Mesothelial cell of epicardium (in vitro differentiated cells): ENCODE results near the gene FPR2. TPM values are rescaled to one million over a fixed set of nuclear protein-coding genes. Genes with fewer than 3 reads are reported as not detected.

Experiments used
- DNase-seq, 2 experiments: peaks; one replicate each; pipeline ENCODE4 v3.0.0; 2021; ENCODE audit warnings: low spot score in 2 of 2; ENCODE audit not compliant: unreplicated experiment in 2 of 2
- H3K27ac Mint-ChIP-seq: 2 replicates; pipeline ENCODE4 v1.8.0; 2021; ENCODE audit warnings: mixed read lengths
- H3K27me3 Mint-ChIP-seq: 2 replicates; pipeline ENCODE4 v1.8.0; 2021; ENCODE audit warnings: low read depth, mixed read lengths
- H3K36me3 Mint-ChIP-seq: 2 replicates; pipeline ENCODE4 v1.8.0; 2021; ENCODE audit warnings: mixed read lengths
- H3K4me1 Mint-ChIP-seq: 2 replicates; pipeline ENCODE4 v1.8.0; 2021; ENCODE audit warnings: mixed read lengths
- H3K4me3 Mint-ChIP-seq: 2 replicates; pipeline ENCODE4 v1.8.0; 2021; ENCODE audit warnings: mild to moderate bottlenecking, moderate library complexity, mixed read lengths
- H3K9me3 Mint-ChIP-seq: 2 replicates; pipeline ENCODE4 v1.8.0; 2021; ENCODE audit warnings: mixed read lengths
- total RNA-seq: library from RNA; stranded (reverse); gene quantifications from 3 replicates; pipeline ENCODE4 v1.2.1, GENCODE V29; 2021
- TF ChIP-seq, protein P1 (sequence below): fragments of 200-600 bp; sonication (generic); IDR thresholded peaks from one replicate; pipeline ENCODE4 v1.5.0; 2021; ENCODE audit warnings: antibody characterized with exemption; ENCODE audit not compliant: unreplicated experiment

Gene FPR2
- total RNA-seq, 1 donor from 2014 or later, result not detected

DNA sequence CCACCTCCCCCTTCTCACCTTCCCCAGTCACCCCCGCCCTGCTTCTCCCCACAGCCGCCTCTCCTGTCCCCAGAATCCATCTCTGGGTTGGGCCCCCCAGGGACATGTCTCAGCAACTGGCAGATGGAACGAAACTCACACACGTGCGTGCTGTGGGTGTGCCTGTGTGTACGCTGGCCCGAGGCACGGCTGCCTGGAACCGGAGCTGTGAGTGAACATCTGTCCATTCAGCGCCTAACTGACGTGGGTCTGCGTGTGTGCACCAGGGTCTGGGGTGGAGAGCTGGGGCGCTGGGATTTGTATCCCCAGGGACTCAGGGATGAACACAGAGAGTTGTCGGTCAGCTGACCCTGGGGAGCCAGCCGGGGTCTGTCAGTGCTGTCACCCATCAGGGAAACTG, 36.4 kb upstream of the FPR2 start:
- Mint-ChIP-seq H3K4me1 (peaks cover 8% of the 10 kb centered on the region), H3K36me3 (no peaks in the 10 kb centered on the region), H3K27me3 (peaks cover 54% of the 10 kb centered on the region), H3K9me3 (peaks cover 4% of the 10 kb centered on the region), H3K4me3 (no peak overlapping the region), H3K27ac (peak overlapping the region; percentile 34)
- TF ChIP-seq, protein P1, sequence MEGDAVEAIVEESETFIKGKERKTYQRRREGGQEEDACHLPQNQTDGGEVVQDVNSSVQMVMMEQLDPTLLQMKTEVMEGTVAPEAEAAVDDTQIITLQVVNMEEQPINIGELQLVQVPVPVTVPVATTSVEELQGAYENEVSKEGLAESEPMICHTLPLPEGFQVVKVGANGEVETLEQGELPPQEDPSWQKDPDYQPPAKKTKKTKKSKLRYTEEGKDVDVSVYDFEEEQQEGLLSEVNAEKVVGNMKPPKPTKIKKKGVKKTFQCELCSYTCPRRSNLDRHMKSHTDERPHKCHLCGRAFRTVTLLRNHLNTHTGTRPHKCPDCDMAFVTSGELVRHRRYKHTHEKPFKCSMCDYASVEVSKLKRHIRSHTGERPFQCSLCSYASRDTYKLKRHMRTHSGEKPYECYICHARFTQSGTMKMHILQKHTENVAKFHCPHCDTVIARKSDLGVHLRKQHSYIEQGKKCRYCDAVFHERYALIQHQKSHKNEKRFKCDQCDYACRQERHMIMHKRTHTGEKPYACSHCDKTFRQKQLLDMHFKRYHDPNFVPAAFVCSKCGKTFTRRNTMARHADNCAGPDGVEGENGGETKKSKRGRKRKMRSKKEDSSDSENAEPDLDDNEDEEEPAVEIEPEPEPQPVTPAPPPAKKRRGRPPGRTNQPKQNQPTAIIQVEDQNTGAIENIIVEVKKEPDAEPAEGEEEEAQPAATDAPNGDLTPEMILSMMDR, result no peak
- no peak for DNase-seq

DNA sequence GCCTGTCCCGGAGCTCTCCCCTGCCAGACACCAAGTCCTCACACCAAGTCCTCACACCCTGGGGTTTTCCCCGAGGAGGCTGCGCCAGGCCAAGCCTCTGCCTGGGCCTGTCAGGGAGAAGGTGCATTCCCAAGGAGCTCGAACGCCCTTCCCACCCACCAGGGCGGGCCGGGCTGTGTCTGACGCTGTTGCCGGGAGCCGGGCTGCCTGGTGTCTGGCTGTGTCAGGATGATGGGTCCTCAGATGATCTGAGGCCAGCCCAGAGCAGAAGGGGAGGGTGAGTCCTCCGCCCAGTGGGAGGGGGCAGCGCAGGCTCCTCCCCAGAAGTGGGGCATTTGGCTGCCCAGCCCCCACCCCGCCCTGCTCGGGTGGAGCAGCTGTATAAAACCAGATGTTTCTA, 34.9 kb upstream of the FPR2 start:
- Mint-ChIP-seq H3K27ac (peak overlapping the region; percentile 94), H3K4me3 (no peak overlapping the region), H3K36me3 (no peaks in the 10 kb centered on the region), H3K4me1 (peaks cover 8% of the 10 kb centered on the region), H3K9me3 (peaks cover 9% of the 10 kb centered on the region), H3K27me3 (peaks cover 40% of the 10 kb centered on the region)
- DNase-seq, result peak in 1 of 2 experiments; percentile 64
- TF ChIP-seq, protein P1, result no peak

DNA sequence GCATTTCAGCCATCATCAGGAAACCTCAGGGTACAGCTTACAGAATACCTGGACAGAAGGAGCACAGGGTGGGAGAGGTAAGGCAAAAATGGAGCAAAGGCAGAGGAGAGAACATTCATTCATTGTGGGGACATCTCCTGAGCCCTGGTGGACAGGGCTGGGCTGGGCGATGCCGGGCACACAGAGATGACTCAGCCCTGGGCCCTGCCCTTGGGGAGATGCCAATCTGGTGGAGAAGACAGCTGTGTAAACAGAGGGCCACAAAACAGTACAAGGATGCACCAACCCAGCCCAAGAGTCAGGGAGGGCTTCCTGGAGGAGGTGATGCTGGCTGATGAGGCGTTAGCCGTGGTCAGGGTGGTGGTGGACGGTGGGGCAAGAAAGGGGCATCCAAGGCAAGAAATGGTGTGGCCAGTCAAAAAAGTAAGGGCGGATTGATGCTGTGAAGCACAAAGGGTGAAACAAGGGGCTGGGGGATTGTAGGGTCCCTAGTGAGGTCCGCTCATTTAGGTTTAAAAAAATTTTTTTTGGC, 33.6 kb upstream of the FPR2 start:
- Mint-ChIP-seq H3K4me3 (no peak overlapping the region), H3K27ac (peak overlapping the region; percentile 9), H3K9me3 (peaks cover 17% of the 10 kb centered on the region), H3K36me3 (peaks cover 2% of the 10 kb centered on the region), H3K4me1 (peaks cover 8% of the 10 kb centered on the region), H3K27me3 (peaks cover 31% of the 10 kb centered on the region)
- TF ChIP-seq, protein P1, result no peak
- no peak for DNase-seq

DNA sequence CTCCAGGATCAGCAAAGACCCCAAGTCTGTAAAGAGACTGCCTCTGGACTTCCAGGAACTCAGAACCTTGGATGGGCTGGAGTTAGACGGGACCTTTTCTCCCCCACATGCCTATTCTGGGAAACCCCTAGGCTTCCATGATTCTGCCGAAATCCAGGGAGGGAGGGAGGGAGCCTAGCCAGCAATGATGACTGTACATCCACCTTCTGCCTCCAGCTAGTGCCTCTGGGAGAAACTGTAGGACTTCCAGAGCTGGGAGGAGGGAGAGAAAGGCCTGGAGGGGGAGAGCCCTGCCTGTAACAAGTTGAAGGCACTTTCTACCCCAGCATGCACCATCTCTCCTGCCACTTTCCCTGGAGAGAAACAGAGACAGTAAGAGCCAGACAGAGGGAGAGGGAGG, 31.2 kb upstream of the FPR2 start:
- H3K27ac Mint-ChIP-seq, result no peak overlapping the region
- H3K27me3 Mint-ChIP-seq, result peaks cover 10% of the 10 kb centered on the region
- TF ChIP-seq, protein P1, result no peak
- peaks cover 2% of the 10 kb centered on the region for H3K36me3 Mint-ChIP-seq
- H3K9me3 Mint-ChIP-seq, result peaks cover 17% of the 10 kb centered on the region
- H3K4me1 Mint-ChIP-seq, result peaks cover 10% of the 10 kb centered on the region
- no peak overlapping the region for H3K4me3 Mint-ChIP-seq
- DNase-seq, result no peak

DNA sequence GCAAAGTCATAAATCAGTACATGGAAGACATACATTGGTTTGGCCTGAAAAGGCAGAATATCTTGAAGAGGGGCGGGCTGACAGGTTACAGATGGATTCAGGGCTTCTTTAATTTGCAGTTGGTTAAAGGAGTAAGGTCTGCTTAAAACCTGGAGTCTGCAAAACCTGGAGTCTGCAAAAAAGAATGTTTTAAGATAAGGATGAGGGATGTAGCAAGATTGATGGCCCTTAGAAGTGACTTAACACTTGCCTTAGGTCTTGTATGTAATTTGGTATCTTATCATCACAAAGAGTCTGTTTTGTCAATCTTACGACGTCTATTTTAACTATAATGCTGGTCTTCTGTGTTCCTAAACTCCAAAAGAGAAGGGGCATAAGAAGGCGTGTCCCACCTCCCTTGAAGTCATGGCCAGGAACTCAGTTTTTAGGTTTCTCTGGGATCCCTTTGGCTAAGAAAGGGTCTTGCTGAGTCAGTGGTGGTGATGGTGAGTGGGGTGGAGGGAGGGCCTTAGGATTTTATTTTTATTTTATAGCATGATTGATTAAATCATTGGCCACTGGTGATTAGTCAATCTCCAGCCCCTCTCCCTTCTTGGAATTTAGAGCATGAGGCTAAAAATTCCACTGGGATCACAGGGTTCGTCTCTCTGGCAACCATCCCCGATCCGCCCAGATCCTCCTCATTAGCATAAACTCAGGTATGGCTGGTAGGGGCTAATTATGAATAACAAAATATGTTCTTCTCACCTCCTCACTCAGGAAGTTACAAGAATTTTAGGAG, 27.0 kb upstream of the FPR2 start:
- Mint-ChIP-seq H3K4me1 (peaks cover 2% of the 10 kb centered on the region), H3K36me3 (peaks cover 2% of the 10 kb centered on the region), H3K27ac (peak overlapping the region; percentile 72), H3K27me3 (no peaks in the 10 kb centered on the region), H3K4me3 (no peak overlapping the region), H3K9me3 (peaks cover 20% of the 10 kb centered on the region)
- no peak for DNase-seq
- TF ChIP-seq, protein P1, result no peak
